Esophagus squamous epithelium (tissue), 4 donors: ENCODE data around the gene FGD4.

Source experiments
- CTCF ChIP-seq, 6 experiments: fragments of 450-650 bp in 4 of 6; fragments of 200-600 bp in 2 of 6; sonication (generic) in 2 of 6; IDR thresholded peaks; one replicate each; pipeline ENCODE4 v1.5.1; 2016 to 2019; ENCODE audit warnings: antibody characterized with exemption in 6 of 6, mild to moderate bottlenecking in 4 of 6, moderate library complexity in 4 of 6
- POLR2A ChIP-seq, 4 donors: fragments of 450-650 bp; IDR thresholded peaks; one replicate each; pipeline ENCODE4 v1.6.1; 2017; ENCODE audit warnings: antibody characterized with exemption in 4 of 4, mild to moderate bottlenecking in 4 of 4, moderate library complexity in 3 of 4

- no peak for TF ChIP-seq CTCF (IDR thresholded peaks at IDR 0.05)
- TF ChIP-seq POLR2A (IDR thresholded peaks at IDR 0.05) = no peak
Observed at GRCh38 chr12:32512379-32512778, 113.0 kb downstream of the FGD4 start.
